Measurements from ENCODE around the gene SPECC1L.

- TF ChIP-seq CTCF (conservative IDR thresholded peaks at IDR 0.05; ENCODE audit: low read length) = no peak
- TF ChIP-seq EZH2phosphoT487 (IDR thresholded peaks at IDR 0.05; ENCODE audit: borderline replicate concordance) = no peak
Measured at GRCh38 chr22:24324137-24324536, 53.5 kb downstream of the SPECC1L start.

All from Loucy (cell line).